ENCODE results near the gene PRKCB. TPM values are rescaled to one million over a fixed set of nuclear protein-coding genes. Genes with fewer than 3 reads are reported as not detected.

Gene PRKCB
- total RNA-seq, 1 donor from 2014 or later, result 28.7 TPM

GRCh38 chr16:24203675-24204074, 367.9 kb downstream of the PRKCB start:
- Mint-ChIP-seq H3K27ac (ENCODE audit: unreplicated experiment) (peak overlapping the region; percentile 49), H3K4me3 (ENCODE audit: unreplicated experiment) (no peak overlapping the region), H3K27me3 (ENCODE audit: unreplicated experiment) (no peaks in the 10 kb centered on the region), H3K4me1 (ENCODE audit: unreplicated experiment) (peaks cover 15% of the 10 kb centered on the region), H3K36me3 (ENCODE audit: low read depth, unreplicated experiment) (peaks cover 10% of the 10 kb centered on the region), H3K9me3 (ENCODE audit: unreplicated experiment) (no peaks in the 10 kb centered on the region)
- no peak for DNase-seq (ENCODE audit: low spot score)
- no peak for TF ChIP-seq CTCF (IDR thresholded peaks at IDR 0.05; ENCODE audit: unreplicated experiment)

GRCh38 chr16:24204150-24204665, 368.4 kb downstream of the PRKCB start:
- no peak for TF ChIP-seq CTCF (IDR thresholded peaks at IDR 0.05; ENCODE audit: unreplicated experiment)
- no peak overlapping the region for H3K4me3 Mint-ChIP-seq (ENCODE audit: unreplicated experiment)
- H3K4me1 Mint-ChIP-seq (ENCODE audit: unreplicated experiment), result peaks cover 15% of the 10 kb centered on the region
- no peak for DNase-seq (ENCODE audit: low spot score)
- H3K27ac Mint-ChIP-seq (ENCODE audit: unreplicated experiment), result no peak overlapping the region
- H3K9me3 Mint-ChIP-seq (ENCODE audit: unreplicated experiment), result no peaks in the 10 kb centered on the region
- peaks cover 10% of the 10 kb centered on the region for H3K36me3 Mint-ChIP-seq (ENCODE audit: low read depth, unreplicated experiment)
- no peaks in the 10 kb centered on the region for H3K27me3 Mint-ChIP-seq (ENCODE audit: unreplicated experiment)

- Mint-ChIP-seq H3K27me3 (ENCODE audit: unreplicated experiment) (peaks cover 4% of the 10 kb centered on the region), H3K36me3 (ENCODE audit: low read depth, unreplicated experiment) (peaks cover 5% of the 10 kb centered on the region), H3K4me1 (ENCODE audit: unreplicated experiment) (peaks cover 15% of the 10 kb centered on the region), H3K27ac (ENCODE audit: unreplicated experiment) (no peak overlapping the region), H3K4me3 (ENCODE audit: unreplicated experiment) (no peak overlapping the region), H3K9me3 (ENCODE audit: unreplicated experiment) (no peaks in the 10 kb centered on the region)
- no peak for DNase-seq (ENCODE audit: low spot score)
- no peak for TF ChIP-seq CTCF (IDR thresholded peaks at IDR 0.05; ENCODE audit: unreplicated experiment)
Observed at GRCh38 chr16:24206926-24207325, 371.1 kb downstream of the PRKCB start.

- Mint-ChIP-seq H3K27me3 (ENCODE audit: unreplicated experiment) (peaks cover 4% of the 10 kb centered on the region), H3K36me3 (ENCODE audit: low read depth, unreplicated experiment) (no peaks in the 10 kb centered on the region), H3K9me3 (ENCODE audit: unreplicated experiment) (no peaks in the 10 kb centered on the region), H3K4me1 (ENCODE audit: unreplicated experiment) (peaks cover 6% of the 10 kb centered on the region), H3K4me3 (ENCODE audit: unreplicated experiment) (no peak overlapping the region), H3K27ac (ENCODE audit: unreplicated experiment) (no peak overlapping the region)
- no peak for TF ChIP-seq CTCF (IDR thresholded peaks at IDR 0.05; ENCODE audit: unreplicated experiment)
- no peak for DNase-seq (ENCODE audit: low spot score)
Observed at GRCh38 chr16:24208710-24209109, 372.9 kb downstream of the PRKCB start.

- DNase-seq (ENCODE audit: low spot score), result no peak
- Mint-ChIP-seq H3K4me3 (ENCODE audit: unreplicated experiment) (no peak overlapping the region), H3K27me3 (ENCODE audit: unreplicated experiment) (peaks cover 5% of the 10 kb centered on the region), H3K27ac (ENCODE audit: unreplicated experiment) (no peak overlapping the region), H3K9me3 (ENCODE audit: unreplicated experiment) (no peaks in the 10 kb centered on the region), H3K4me1 (ENCODE audit: unreplicated experiment) (peaks cover 4% of the 10 kb centered on the region), H3K36me3 (ENCODE audit: low read depth, unreplicated experiment) (peaks cover 4% of the 10 kb centered on the region)
- TF ChIP-seq CTCF (IDR thresholded peaks at IDR 0.05; ENCODE audit: unreplicated experiment), result no peak
Observed at GRCh38 chr16:24214992-24215391, 379.2 kb downstream of the PRKCB start.
